ENCODE measurements around the gene DIPK1A. TPM values are rescaled to one million over a fixed set of nuclear protein-coding genes. Genes with fewer than 3 reads are reported as not detected.

DIPK1A gene
- total RNA-seq, 4 donors from 2014 or later = 9.1 to 27.2 (median 18.3) TPM

DNA sequence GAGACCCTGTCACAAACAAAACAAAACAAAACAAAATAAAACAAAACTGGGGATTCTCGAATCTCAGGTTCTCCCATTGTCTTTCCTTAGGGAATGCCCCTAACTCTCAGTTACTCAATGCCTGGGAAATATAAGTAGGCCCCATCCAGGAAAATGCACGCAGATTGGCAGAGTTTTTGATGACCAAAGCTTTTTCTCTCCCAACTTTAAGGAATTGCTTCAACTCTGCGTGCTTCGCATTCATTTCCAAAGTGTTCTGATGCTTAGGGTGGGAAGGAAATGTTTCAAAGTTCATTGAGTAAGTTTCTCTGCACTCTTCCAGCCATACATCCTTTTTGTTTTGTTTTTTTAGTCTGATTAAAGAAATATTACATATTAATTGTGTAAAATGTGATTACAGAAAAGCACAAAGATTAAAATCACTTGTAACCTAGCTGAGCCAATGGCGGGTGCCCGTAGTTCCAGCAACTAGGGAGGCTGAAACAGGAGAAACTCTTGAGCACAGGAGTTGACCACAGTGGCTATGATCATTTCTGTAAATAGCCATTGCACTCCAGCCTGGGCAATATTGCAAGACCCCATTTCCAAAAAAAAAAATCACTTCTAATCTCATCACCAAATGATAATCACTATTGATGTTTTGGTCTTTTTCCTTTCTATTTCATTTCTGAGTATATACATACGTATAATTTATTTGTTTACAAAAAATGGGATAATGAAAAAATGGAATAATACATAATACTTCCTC is 157.9 kb downstream of the DIPK1A start:
- DNase-seq (ENCODE audit: low spot score) (no peak), ATAC-seq (ENCODE audit: low FRiP score) (no peak)
- TF ChIP-seq, protein P1, sequence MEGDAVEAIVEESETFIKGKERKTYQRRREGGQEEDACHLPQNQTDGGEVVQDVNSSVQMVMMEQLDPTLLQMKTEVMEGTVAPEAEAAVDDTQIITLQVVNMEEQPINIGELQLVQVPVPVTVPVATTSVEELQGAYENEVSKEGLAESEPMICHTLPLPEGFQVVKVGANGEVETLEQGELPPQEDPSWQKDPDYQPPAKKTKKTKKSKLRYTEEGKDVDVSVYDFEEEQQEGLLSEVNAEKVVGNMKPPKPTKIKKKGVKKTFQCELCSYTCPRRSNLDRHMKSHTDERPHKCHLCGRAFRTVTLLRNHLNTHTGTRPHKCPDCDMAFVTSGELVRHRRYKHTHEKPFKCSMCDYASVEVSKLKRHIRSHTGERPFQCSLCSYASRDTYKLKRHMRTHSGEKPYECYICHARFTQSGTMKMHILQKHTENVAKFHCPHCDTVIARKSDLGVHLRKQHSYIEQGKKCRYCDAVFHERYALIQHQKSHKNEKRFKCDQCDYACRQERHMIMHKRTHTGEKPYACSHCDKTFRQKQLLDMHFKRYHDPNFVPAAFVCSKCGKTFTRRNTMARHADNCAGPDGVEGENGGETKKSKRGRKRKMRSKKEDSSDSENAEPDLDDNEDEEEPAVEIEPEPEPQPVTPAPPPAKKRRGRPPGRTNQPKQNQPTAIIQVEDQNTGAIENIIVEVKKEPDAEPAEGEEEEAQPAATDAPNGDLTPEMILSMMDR (IDR thresholded peaks at IDR 0.05) = no peak

DNA sequence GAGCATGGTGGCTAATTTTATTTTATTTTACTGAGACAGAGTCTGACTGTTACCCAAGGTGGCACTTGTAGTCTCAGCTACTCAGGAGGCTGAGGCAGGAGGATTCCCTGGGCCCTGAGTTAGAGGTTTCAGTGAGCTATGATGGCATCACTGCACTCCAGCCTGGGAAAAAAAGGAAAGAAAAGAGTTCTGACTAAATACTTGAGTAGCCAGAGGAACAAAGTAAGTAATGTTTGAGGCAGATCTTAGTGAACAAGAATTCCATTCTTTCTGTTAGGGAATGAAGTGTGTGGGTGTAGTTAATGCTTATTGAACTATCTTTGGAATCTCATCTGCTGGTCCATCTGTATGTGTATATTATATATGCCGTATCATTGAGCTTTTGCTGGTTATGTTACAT is 163.3 kb downstream of the DIPK1A start:
- ATAC-seq (ENCODE audit: low FRiP score) (no peak), DNase-seq (ENCODE audit: low spot score) (no peak)
- TF ChIP-seq, protein P1 (IDR thresholded peaks at IDR 0.05) = no peak

DNA sequence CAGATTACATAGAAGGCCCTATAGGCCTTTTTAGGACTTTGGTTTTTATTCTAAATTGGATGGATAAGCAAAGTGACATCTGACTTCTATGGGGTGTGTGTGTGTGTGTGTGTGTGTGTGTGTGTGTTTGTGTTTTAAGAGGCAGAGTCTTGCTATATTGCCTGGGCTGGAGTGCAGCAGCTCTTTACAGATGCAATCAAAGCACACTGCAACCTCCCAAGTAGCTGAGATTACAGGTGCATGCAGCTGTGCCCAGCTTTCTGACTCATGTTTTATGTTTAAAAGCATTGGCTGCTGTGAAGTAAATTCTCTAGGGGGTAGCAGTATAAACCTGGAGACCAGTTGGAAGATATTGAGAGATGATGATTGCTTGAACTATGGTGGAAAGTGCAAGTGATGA is 164.0 kb downstream of the DIPK1A start:
- ATAC-seq (ENCODE audit: low FRiP score) (no peak), DNase-seq (ENCODE audit: low spot score) (no peak)
- TF ChIP-seq, protein P1 (IDR thresholded peaks at IDR 0.05) = no peak

DNA sequence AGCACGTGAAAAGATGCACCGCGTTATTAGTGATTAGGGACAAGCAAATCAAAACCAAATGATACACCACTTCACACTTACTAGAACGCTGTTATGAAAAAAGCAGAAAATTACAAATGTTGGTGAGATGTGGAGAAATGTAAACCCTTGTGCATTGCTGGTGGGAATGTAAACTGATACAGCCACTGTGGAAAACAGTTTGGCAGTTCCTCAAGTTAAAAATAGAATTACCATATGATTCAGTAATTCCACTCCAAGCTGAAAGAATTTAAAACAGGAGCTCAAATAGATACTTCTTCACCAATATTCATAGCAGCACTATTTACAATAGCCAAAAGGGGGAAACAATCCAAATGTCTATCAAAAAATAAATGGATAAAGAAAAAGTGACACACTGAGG is 166.1 kb downstream of the DIPK1A start:
- ATAC-seq (ENCODE audit: low FRiP score) (no peak), DNase-seq (ENCODE audit: low spot score) (no peak)
- TF ChIP-seq, protein P1 (IDR thresholded peaks at IDR 0.05) = no peak

DNA sequence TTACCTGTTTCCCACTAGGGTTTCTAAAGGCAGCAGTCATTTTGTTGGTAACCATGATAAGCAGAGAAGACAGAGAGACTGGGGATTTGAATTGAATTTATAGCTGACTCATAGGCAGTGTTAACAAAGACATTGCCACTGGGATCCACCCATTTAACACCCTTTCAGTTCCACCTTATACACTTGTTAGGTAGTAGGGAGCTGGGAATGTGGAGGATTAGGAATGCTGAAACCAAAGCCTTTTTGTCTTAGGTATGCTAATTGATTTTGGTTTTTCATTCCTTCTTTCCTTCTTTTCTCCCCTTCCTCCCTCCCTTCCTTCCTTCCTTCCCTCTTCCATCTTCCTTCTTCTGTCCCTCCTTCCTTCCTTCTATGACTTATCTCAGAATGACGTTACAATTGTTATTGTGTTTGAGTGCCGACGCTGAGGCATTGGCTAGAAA is 168.9 kb downstream of the DIPK1A start:
- no peak for ATAC-seq (ENCODE audit: low FRiP score)
- no peak for DNase-seq (ENCODE audit: low spot score)
- TF ChIP-seq, protein P1 (IDR thresholded peaks at IDR 0.05) = no peak

Small RNA genes within 50 kb of the gene (small RNA-seq; reads per million reads assigned to genes)
- gene RF00432 = not detected
- not detected for gene RN7SL692P
- not detected for gene RNU6-210P
- gene RNU6-970P = not detected
- 12.8 reads per million, percentile 90 among the genes with 10 or more reads in this experiment for gene SNORA66
- not detected for gene SNORD21

Other genes with a start within 250 kb of the DIPK1A start
- 10 to 100 TPM; 25.9 to 38.3 (median 30.7) TPM for gene EVI5, start 176.4 kb downstream of the DIPK1A start, total RNA-seq
- 1,000 to 10,000 TPM; 1,480 to 1,916 (median 1,561) TPM for gene RPL5, start 129.4 kb downstream of the DIPK1A start, total RNA-seq
- 10 to 100 TPM in 3 of 4 donors, 1 to 10 TPM in 1; 8.4 to 27.6 (median 14.1) TPM for gene MTF2, start 117.8 kb upstream of the DIPK1A start, total RNA-seq
- 100 to 1,000 TPM in 3 of 4 donors, 10 to 100 TPM in 1; 57.2 to 189 (median 136) TPM for gene TMED5, start 219.0 kb upstream of the DIPK1A start, total RNA-seq
- 10 to 100 TPM in 2 of 4 donors, 1 to 10 TPM in 2; 8.2 to 12.6 (median 10.1) TPM for gene CCDC18, start 219.3 kb upstream of the DIPK1A start, total RNA-seq